ENCODE data around the gene SENP7. TPM values are rescaled to one million over a fixed set of nuclear protein-coding genes. Genes with fewer than 3 reads are reported as not detected.
"Not testable (repeated sequence)": the region's sequence is repeated elsewhere in the genome, so short reads cannot be mapped to it uniquely, and the experiment has no call there.

SENP7 gene
- total RNA-seq, 1 donor = 11.2 TPM

DNA sequence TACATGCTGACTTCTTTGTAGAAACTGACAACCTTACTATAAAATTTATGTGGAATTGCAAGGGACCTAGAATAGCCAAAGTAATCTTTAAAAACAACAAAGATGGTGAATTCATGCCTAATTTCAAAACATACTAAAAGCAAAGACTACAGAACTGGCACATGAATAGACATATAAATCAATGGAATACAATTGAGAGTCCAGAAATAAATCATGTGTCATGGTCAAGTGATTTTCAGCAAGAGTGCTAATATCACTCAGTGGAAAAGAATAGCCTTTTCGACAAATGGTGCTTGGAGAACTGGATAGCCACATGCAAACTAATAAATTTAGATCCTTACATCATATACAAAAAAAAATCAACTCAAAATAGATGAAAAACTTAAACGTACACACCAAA, 201.3 kb downstream of the SENP7 start:
- peaks cover 5% of the 10 kb centered on the region for H3K9me3 ChIP-seq (ENCODE audit: low read depth, low read length)

GRCh38 chr3:101310978-101311375, 202.0 kb downstream of the SENP7 start:
- Histone ChIP-seq H3K27me3 (ENCODE audit: insufficient read depth, low read length) (no peaks in the 10 kb centered on the region), H3K4me1 (ENCODE audit: insufficient read depth, low read length) (peaks cover 13% of the 10 kb centered on the region), H4K20me1 (ENCODE audit: insufficient read depth, low read length) (no peaks in the 10 kb centered on the region), H3K36me3 (ENCODE audit: insufficient read depth, low read length) (no peaks in the 10 kb centered on the region), H3K27ac (ENCODE audit: low read depth, low read length) (peak overlapping the region; percentile 58), H3K4me3 (ENCODE audit: insufficient read depth, low read length) (peak overlapping the region; percentile 20), H3K79me2 (ENCODE audit: insufficient read depth, low read length) (no peaks in the 10 kb centered on the region), H3K9me3 (ENCODE audit: low read depth, low read length) (peaks cover 5% of the 10 kb centered on the region), H2AFZ (ENCODE audit: low read length) (peak overlapping the region; percentile 43), H3K4me2 (ENCODE audit: insufficient read depth, low read length) (peak overlapping the region; percentile 55)
- DNase-seq (ENCODE audit: insufficient read length, low spot score, missing footprints) = no peak
- TF ChIP-seq CTCF (IDR thresholded peaks at IDR 0.05; ENCODE audit: extremely low read depth, low read depth, low read length) = no peak

More for the DNA sequence above, 201.3 kb downstream of the SENP7 start:
- no peak overlapping the region for H3K4me2 ChIP-seq (ENCODE audit: insufficient read depth, low read length)
- H3K4me3 ChIP-seq (ENCODE audit: insufficient read depth, low read length) = no peak overlapping the region
- no peaks in the 10 kb centered on the region for H3K27me3 ChIP-seq (ENCODE audit: insufficient read depth, low read length)
- no peaks in the 10 kb centered on the region for H3K79me2 ChIP-seq (ENCODE audit: insufficient read depth, low read length)
- no peak for DNase-seq (ENCODE audit: insufficient read length, low spot score, missing footprints)
- no peak overlapping the region for H3K27ac ChIP-seq (ENCODE audit: low read depth, low read length)
- H2AFZ ChIP-seq (ENCODE audit: low read length) = no peak overlapping the region
- no peaks in the 10 kb centered on the region for H4K20me1 ChIP-seq (ENCODE audit: insufficient read depth, low read length)
- H3K36me3 ChIP-seq (ENCODE audit: insufficient read depth, low read length) = no peaks in the 10 kb centered on the region
- TF ChIP-seq CTCF (IDR thresholded peaks at IDR 0.05; ENCODE audit: extremely low read depth, low read depth, low read length) = no peak
- H3K4me1 ChIP-seq (ENCODE audit: insufficient read depth, low read length) = peaks cover 13% of the 10 kb centered on the region

- peaks cover 13% of the 10 kb centered on the region for H3K4me1 ChIP-seq (ENCODE audit: insufficient read depth, low read length)
Measured at GRCh38 chr3:101308147-101308772, 204.8 kb downstream of the SENP7 start.

GRCh38 chr3:101303836-101304235, 209.2 kb downstream of the SENP7 start:
- no peak overlapping the region for H3K27ac ChIP-seq (ENCODE audit: low read depth, low read length)
- no peak overlapping the region for H3K4me3 ChIP-seq (ENCODE audit: insufficient read depth, low read length)
- no peaks in the 10 kb centered on the region for H3K36me3 ChIP-seq (ENCODE audit: insufficient read depth, low read length)
- no peaks in the 10 kb centered on the region for H3K4me1 ChIP-seq (ENCODE audit: insufficient read depth, low read length)
- H4K20me1 ChIP-seq (ENCODE audit: insufficient read depth, low read length) = no peaks in the 10 kb centered on the region
- peaks cover 5% of the 10 kb centered on the region for H3K9me3 ChIP-seq (ENCODE audit: low read depth, low read length)
- H3K79me2 ChIP-seq (ENCODE audit: insufficient read depth, low read length) = no peaks in the 10 kb centered on the region
- H2AFZ ChIP-seq (ENCODE audit: low read length) = no peak overlapping the region
- no peaks in the 10 kb centered on the region for H3K27me3 ChIP-seq (ENCODE audit: insufficient read depth, low read length)
- no peak for TF ChIP-seq CTCF (IDR thresholded peaks at IDR 0.05; ENCODE audit: extremely low read depth, low read depth, low read length)
- no peak for DNase-seq (ENCODE audit: insufficient read length, low spot score, missing footprints)
- H3K4me2 ChIP-seq (ENCODE audit: insufficient read depth, low read length) = no peak overlapping the region

More at GRCh38 chr3:101308147-101308772, 204.8 kb downstream of the SENP7 start:
- H3K9me3 ChIP-seq (ENCODE audit: low read depth, low read length); DNase-seq (ENCODE audit: insufficient read length, low spot score, missing footprints); H4K20me1 ChIP-seq (ENCODE audit: insufficient read depth, low read length); H3K4me3 ChIP-seq (ENCODE audit: insufficient read depth, low read length); H3K36me3 ChIP-seq (ENCODE audit: insufficient read depth, low read length); H3K27ac ChIP-seq (ENCODE audit: low read depth, low read length); H3K27me3 ChIP-seq (ENCODE audit: insufficient read depth, low read length); H2AFZ ChIP-seq (ENCODE audit: low read length); H3K79me2 ChIP-seq (ENCODE audit: insufficient read depth, low read length); H3K4me2 ChIP-seq (ENCODE audit: insufficient read depth, low read length): not testable (repeated sequence)

Measured in osteoblast (primary cell).